T-helper 17 cell (primary cell): Measurements from ENCODE around the gene VCL. TPM values are rescaled to one million over a fixed set of nuclear protein-coding genes. Genes with fewer than 3 reads are reported as not detected.
A peak's percentile ranks its signal among the peaks of the same experiment; 100 is the strongest.
"Not testable (repeated sequence)": the region's sequence is repeated elsewhere in the genome, so short reads cannot be mapped to it uniquely, and the experiment has no call there.

Source experiments
- ATAC-seq: fragments of 150-1000 bp; cut with Tn5 transposase; 2 replicates; pipeline ENCODE4 v1.10.0; 2021; ENCODE audit warnings: mild to moderate bottlenecking, moderate library complexity
- DNase-seq, 3 donors: peaks; one replicate each; pipeline versions ENCODE4 v3.0.0 to v3.0.0-alpha.2; 2020 to 2021
- H3K9me3 ChIP-seq: one replicate; pipeline ENCODE4 v1.7.0; 2013; ENCODE audit warnings: low read length, mild to moderate bottlenecking; ENCODE audit not compliant: control insufficient read depth, poor library complexity, severe bottlenecking
- H3K27ac Mint-ChIP-seq: one replicate; pipeline ENCODE4 v1.8.0; 2022; ENCODE audit warnings: mild to moderate bottlenecking, moderate library complexity, mixed read lengths
- H3K27me3 Mint-ChIP-seq: one replicate; pipeline ENCODE4 v1.8.0; 2022; ENCODE audit warnings: mixed read lengths
- H3K36me3 Mint-ChIP-seq: one replicate; pipeline ENCODE4 v1.8.0; 2022; ENCODE audit warnings: low read depth, mixed read lengths
- H3K4me1 Mint-ChIP-seq: one replicate; pipeline ENCODE4 v1.8.0; 2022; ENCODE audit warnings: mild to moderate bottlenecking, mixed read lengths
- H3K4me3 Mint-ChIP-seq: one replicate; pipeline ENCODE4 v1.8.0; 2022; ENCODE audit warnings: mild to moderate bottlenecking, moderate library complexity, mixed read lengths
- total RNA-seq, 4 donors: library from RNA in 2 of 4; stranded (reverse) in 2 of 4; gene quantifications; one replicate each; pipeline ENCODE4 v1.2.3 and lab custom pipeline; 2022 to 2026

The VCL gene
- total RNA-seq, 2 donors from 2014 or later, result 79.1 to 245 TPM

DNA sequence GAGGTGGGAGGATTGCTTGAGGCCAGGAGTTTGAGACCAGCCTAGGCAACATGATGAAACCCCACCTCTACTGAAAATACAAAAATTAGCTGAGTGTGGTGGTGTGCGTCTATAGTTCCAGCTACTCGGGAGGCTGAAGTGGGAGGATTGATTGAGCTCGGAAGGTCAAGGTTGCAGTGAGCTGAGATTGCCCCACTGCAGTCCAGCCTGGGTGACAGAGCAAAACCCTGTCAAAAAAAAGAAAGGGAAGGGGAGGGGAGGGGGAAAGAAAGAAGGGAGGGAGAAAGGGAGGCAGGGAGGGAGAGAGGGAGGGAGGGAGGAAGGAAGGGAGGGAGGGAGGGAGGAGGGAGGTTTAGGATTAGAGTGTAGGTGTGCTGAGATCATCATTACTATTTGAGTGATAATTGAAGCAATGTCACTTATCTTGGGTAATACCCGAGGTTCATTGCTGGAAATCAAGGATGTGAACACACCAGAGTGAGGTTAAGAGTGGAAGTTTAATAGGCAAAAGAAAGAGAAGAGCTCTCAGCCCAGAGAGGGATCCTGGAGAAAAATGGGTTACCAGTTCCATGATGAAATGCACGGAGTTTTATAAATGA, 27.6 kb downstream of the VCL start:
- H3K9me3 ChIP-seq, result no peaks in the 10 kb centered on the region
- H3K4me3 Mint-ChIP-seq, result no peak overlapping the region
- no peak overlapping the region for H3K27ac Mint-ChIP-seq
- no peak for DNase-seq
- no peaks in the 10 kb centered on the region for H3K27me3 Mint-ChIP-seq
- no peaks in the 10 kb centered on the region for H3K36me3 Mint-ChIP-seq
- ATAC-seq, result no peak
- H3K4me1 Mint-ChIP-seq, result peaks cover 44% of the 10 kb centered on the region

GRCh38 chr10:74026428-74027015, 28.6 kb downstream of the VCL start:
- Mint-ChIP-seq H3K4me1 (peaks cover 45% of the 10 kb centered on the region), H3K36me3 (no peaks in the 10 kb centered on the region), H3K27ac (peak overlapping the region; percentile 34), H3K4me3 (no peak overlapping the region), H3K27me3 (no peaks in the 10 kb centered on the region)
- no peaks in the 10 kb centered on the region for H3K9me3 ChIP-seq
- ATAC-seq (no peak), DNase-seq (no peak)

- Mint-ChIP-seq H3K27ac (no peak overlapping the region), H3K36me3 (no peaks in the 10 kb centered on the region), H3K4me3 (no peak overlapping the region), H3K27me3 (no peaks in the 10 kb centered on the region), H3K4me1 (peaks cover 42% of the 10 kb centered on the region)
- ATAC-seq (no peak), DNase-seq (no peak)
- no peaks in the 10 kb centered on the region for H3K9me3 ChIP-seq
These were observed 29.8 kb downstream of the VCL start for GRCh38 chr10:74027702-74028101.

GRCh38 chr10:74029943-74030342, 32.0 kb downstream of the VCL start:
- Mint-ChIP-seq H3K27me3 (no peaks in the 10 kb centered on the region), H3K27ac (no peak overlapping the region), H3K4me3 (no peak overlapping the region), H3K4me1 (peaks cover 53% of the 10 kb centered on the region), H3K36me3 (no peaks in the 10 kb centered on the region)
- DNase-seq (no peak), ATAC-seq (no peak)
- no peaks in the 10 kb centered on the region for H3K9me3 ChIP-seq

DNA sequence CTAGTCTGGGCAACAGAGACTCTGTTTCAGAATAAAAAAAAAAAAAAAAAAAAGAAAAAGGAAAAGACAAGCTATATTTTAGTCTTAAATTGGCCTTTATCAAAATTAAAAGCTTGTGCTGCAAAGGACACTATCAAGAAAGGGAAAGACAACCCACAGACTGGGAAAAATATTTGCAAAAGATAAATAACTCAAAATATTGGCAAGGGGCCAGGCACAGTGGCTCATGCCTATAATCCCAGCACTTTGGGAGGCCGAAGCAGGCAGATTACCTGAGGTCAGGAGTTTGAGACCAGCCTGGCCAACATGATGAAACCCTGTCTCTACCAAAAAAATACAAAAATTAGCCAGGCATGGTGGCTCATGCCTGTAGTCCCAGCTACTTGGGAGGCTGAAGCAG, 34.3 kb downstream of the VCL start:
- H3K4me1 Mint-ChIP-seq, result peaks cover 42% of the 10 kb centered on the region
- DNase-seq, H3K27me3 Mint-ChIP-seq, ATAC-seq, H3K27ac Mint-ChIP-seq, H3K9me3 ChIP-seq, H3K4me3 Mint-ChIP-seq, H3K36me3 Mint-ChIP-seq: not testable (repeated sequence)

DNA sequence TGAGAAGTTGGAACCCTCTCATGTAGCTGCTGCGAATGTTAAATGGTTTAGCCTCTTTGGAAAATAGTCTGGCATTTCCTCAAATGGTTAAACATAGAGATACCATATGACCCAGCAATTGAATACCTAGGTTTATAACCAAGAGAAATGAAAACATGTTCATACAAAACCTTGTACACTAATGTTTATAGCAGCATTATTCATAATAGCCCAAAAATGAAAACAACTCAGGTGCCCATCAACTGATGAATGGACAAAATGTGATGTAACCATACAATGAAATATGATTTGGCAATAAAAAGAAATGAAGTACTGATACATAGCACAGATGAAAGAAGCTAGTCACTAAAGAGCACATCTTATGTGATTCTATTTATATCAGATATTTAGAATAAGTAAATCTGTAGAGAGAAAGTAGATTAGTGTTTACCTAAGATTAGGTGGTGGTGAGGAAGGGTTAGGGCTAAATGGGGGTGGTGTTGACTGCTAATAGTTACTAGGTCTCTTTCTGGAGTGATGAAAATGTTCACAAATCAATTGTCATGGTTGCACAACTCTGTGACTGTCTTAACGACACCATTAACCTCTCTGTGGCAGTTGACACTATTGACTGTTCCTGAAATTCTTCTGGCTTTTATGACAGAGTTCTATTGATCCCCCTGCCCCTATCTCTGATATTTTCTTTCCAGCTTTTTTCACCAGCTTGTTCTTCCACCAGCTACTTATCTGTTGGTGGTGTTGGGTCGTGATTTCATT, 35.2 kb downstream of the VCL start:
- H3K4me1 Mint-ChIP-seq, result peaks cover 45% of the 10 kb centered on the region

GRCh38 chr10:74033702-74034101, 35.8 kb downstream of the VCL start:
- no peaks in the 10 kb centered on the region for H3K9me3 ChIP-seq
- no peaks in the 10 kb centered on the region for H3K27me3 Mint-ChIP-seq
- ATAC-seq (no peak), DNase-seq (no peak)
- no peak overlapping the region for H3K4me3 Mint-ChIP-seq
- H3K27ac Mint-ChIP-seq, result peak overlapping the region; percentile 68
- H3K4me1 Mint-ChIP-seq, result peaks cover 45% of the 10 kb centered on the region
- peaks cover 2% of the 10 kb centered on the region for H3K36me3 Mint-ChIP-seq

More for the DNA sequence above, 35.2 kb downstream of the VCL start:
- peaks cover 2% of the 10 kb centered on the region for H3K36me3 Mint-ChIP-seq
- H3K9me3 ChIP-seq, result no peaks in the 10 kb centered on the region
- DNase-seq (no peak), ATAC-seq (no peak)
- H3K27ac Mint-ChIP-seq, result peak overlapping the region; percentile 68
- H3K4me3 Mint-ChIP-seq, result no peak overlapping the region
- H3K27me3 Mint-ChIP-seq, result no peaks in the 10 kb centered on the region

- Mint-ChIP-seq H3K27ac (peak overlapping the region; percentile 68), H3K4me1 (peaks cover 44% of the 10 kb centered on the region), H3K4me3 (peak overlapping the region; percentile 1), H3K27me3 (no peaks in the 10 kb centered on the region), H3K36me3 (peaks cover 2% of the 10 kb centered on the region)
- H3K9me3 ChIP-seq, result no peaks in the 10 kb centered on the region
- DNase-seq (no peak), ATAC-seq (peak; percentile 51)
These were observed 36.4 kb downstream of the VCL start for GRCh38 chr10:74034301-74034700.

DNA sequence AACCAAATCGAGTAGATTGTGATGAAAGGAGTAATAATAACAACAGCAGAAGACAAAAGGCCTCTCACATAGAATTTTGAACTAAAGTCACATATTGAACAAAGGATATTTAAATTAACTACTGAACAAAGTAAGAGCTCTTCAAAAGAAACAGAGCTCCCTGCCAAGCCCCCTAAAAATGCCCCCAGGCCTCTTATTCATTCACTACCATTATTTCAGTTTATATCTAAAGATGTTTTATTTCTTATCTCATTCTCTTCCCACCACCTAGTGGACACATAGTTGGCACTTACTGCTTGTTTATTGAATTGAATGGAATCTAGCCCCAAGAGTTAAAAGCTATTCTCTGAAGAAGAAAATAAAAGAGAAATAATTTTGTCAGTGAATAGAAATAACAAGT, 37.4 kb downstream of the VCL start:
- no peaks in the 10 kb centered on the region for H3K9me3 ChIP-seq
- Mint-ChIP-seq H3K27ac (peak overlapping the region; percentile 68), H3K27me3 (no peaks in the 10 kb centered on the region), H3K4me1 (peaks cover 53% of the 10 kb centered on the region), H3K4me3 (no peak overlapping the region), H3K36me3 (peaks cover 8% of the 10 kb centered on the region)
- no peak for ATAC-seq
- DNase-seq, result no peak

- peaks cover 43% of the 10 kb centered on the region for H3K4me1 Mint-ChIP-seq
- DNase-seq (no peak), ATAC-seq (no peak)
- peaks cover 9% of the 10 kb centered on the region for H3K36me3 Mint-ChIP-seq
- no peak overlapping the region for H3K4me3 Mint-ChIP-seq
- H3K9me3 ChIP-seq, result no peaks in the 10 kb centered on the region
- H3K27me3 Mint-ChIP-seq, result no peaks in the 10 kb centered on the region
- H3K27ac Mint-ChIP-seq, result peak overlapping the region; percentile 51
These were observed 38.6 kb downstream of the VCL start for GRCh38 chr10:74036474-74036873.

- Mint-ChIP-seq H3K36me3 (peaks cover 9% of the 10 kb centered on the region), H3K27ac (peak overlapping the region; percentile 27), H3K4me3 (peak overlapping the region; percentile 70), H3K4me1 (peaks cover 23% of the 10 kb centered on the region), H3K27me3 (no peaks in the 10 kb centered on the region)
- DNase-seq (no peak), ATAC-seq (no peak)
- H3K9me3 ChIP-seq, result no peaks in the 10 kb centered on the region
These were observed 41.7 kb downstream of the VCL start for GRCh38 chr10:74039561-74040145.

DNA sequence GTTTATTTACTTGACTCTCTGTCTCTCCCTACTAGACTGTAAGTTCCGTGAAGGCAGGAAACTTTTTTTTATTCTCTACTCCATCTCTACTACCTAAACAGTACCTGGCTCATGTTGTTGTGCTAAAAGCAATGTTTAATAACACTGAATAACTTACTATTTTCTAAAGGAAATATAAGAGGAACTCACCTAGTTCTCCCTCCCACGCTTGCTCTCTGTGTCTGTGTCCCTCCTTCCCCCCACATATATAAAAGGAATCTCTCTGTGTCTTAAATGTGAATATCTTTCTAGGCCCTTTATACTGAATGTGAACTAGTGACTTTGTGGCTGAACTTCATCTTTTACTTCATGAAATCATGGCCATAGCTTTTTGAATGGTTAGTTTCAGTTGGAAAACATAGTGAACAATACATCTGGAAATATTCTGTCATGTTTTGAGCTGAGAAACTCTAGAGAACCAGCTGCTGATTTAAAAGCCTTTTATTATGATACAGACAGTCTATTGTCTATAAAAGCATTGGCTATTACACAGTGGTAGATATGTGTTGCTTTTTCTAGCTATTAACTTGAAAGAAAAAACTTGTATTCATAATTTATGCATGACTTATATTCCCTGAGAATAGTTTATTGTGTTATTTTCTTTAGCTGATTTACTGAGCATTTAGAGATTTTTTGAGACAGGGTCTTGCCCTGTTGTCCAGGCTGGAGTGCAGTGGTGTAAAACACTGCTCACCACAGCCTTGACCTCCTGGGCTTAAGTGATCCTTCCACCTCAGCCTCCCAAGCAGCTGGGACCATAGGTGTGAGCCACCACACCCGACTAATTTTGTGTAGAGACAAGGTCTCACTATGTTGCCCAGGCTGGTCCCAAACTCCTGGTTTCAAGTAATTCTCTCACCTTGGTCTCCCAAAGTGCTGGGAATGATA, 42.5 kb downstream of the VCL start:
- Mint-ChIP-seq H3K36me3 (peaks cover 9% of the 10 kb centered on the region), H3K27ac (no peak overlapping the region), H3K4me1 (peaks cover 25% of the 10 kb centered on the region), H3K27me3 (no peaks in the 10 kb centered on the region), H3K4me3 (no peak overlapping the region)
- DNase-seq (no peak), ATAC-seq (no peak)
- no peaks in the 10 kb centered on the region for H3K9me3 ChIP-seq

- Mint-ChIP-seq H3K4me3 (no peak overlapping the region), H3K36me3 (peaks cover 6% of the 10 kb centered on the region), H3K4me1 (peaks cover 24% of the 10 kb centered on the region), H3K27me3 (no peaks in the 10 kb centered on the region), H3K27ac (peak overlapping the region; percentile 71)
- H3K9me3 ChIP-seq, result no peaks in the 10 kb centered on the region
- ATAC-seq (no peak), DNase-seq (no peak)
These were observed 46.5 kb downstream of the VCL start for GRCh38 chr10:74044419-74044818.
